ENCODE data around the gene ZNF316.

Gene ZNF316

DNA sequence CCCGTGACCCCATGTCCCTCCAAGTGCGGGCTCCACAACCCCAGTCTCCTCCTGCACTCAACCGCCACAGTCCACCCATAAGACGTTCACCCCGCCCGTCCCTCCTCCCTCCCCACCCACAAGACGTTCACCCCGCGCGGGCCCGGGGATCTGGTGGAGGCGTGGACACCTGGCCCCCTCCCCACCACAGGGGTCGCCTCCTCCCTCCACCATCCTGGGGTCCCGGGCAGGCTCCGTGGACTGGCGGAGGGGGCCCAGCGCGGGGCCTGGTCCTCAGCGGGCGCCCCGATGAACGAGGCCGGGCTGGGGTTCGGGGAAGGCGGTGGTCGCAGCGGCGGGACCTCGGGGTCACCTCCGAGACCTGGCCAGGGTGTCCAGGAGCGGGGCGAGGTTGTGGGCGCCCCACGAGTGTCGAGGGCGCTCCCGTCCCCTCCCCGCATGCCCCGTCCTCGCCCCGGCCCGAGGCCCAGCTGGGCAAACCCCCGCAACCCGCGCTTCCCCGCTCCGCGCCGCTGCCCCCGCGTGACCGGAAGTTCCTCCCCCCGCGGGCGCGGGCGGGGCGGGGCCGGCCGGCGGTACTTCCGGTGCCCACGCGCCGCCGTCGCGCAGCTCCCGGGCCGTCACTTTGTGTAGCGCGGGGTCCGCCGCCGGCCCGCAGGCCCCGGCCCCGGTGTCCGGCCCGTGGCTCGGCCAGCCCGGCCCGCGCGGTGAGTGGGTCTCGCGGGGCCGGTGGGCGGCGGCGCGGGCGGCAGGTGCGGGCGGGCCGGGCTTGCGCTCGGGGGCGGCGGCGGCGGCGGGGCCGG, at the start of gene ZNF316:
Gene ZNF316 (plus strand): TSS at position 578 of the 803 bp plus-strand sequence. CDS start 5,092 bp downstream, outside the sequence.
- DNase-seq: peak; percentile 81

DNA sequence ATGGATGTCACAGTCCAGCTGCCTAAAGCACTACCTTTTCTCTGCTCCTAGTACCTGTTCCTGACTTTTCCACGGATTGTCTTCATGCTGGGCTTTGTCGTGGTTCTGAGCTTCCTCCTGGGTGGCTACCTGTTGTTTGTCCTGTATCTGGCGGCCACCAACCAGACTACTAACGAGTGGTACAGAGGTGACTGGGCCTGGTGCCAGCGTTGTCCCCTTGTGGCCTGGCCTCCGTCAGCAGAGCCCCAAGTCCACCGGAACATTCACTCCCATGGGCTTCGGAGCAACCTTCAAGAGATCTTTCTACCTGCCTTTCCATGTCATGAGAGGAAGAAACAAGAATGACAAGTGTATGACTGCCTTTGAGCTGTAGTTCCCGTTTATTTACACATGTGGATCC, 48.6 kb upstream of the ZNF316 start:
- DNase-seq: no peak

DNA sequence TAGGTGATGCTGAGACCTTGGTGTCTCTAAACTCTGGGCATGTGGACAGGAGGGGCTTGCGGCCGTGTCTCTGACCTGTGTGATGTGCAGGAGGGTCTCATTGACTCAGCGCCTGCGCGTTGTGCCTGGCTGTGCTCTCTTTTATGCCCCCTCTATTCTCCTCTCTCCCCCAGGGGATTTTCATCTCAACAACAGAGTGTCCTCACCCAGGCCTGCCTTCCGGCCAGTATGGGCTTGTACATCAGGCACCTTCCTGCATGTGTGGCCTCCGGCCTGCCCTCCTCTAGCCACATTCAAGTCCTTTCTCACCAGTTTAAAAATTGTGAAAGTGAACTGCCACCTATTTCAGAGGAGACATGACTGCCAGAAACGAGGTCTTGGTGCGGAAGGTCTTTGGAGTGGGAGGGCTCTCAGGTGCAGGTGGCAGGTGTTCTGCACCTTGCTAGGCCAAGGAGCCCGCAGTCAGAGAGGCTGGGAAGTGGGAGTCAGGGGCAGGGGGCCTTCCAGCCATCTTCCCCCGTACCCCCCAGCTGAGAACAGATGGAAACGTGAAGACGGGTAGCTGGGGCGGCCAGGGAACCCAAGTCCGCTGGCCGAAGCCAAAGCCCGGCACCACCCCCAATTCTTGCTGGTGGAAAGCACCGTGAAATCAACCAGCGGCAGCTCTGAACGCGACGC, 47.8 kb upstream of the ZNF316 start:
- no peak for DNase-seq

DNA sequence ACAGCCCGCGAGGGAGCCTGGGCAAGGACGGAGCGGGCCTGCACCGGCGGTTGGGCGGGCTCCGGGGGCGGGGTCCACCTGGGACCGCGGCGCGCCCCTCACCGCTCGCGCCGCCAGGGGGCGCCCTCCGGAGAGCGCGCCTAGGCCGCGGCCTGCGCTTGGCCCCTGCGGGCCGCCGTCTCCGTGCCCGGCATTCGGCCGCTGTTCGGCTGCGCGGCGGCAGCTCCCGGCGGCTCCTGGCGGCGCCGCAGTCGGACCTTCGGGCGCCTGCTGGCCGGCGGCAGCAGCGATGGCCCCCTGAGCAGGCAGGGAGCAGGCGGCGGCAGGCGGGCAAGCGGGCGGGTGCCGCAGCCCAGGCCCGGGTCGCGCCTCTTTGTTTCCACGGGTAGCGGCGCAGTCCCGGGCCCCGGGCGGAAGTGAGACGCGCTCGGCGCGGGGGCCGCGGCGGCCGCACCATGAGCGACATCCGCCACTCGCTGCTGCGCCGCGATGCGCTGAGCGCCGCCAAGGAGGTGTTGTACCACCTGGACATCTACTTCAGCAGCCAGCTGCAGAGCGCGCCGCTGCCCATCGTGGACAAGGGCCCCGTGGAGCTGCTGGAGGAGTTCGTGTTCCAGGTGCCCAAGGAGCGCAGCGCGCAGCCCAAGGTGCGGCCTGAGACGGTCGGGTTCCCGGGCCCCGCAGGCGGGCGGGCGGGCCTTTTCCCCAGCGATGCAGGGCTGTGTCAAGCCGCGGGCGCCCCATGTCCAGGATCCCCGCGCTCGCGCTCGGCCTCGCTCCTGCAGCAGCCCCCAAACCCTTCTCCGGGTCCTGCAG, 47.1 kb upstream of the ZNF316 start, which contains the start of gene INTS15:
Gene INTS15 (plus strand): TSS at position 193 of the 816 bp plus-strand sequence. CDS start 263 bp downstream, at position 456.
- DNase-seq: peak; percentile 89

DNA sequence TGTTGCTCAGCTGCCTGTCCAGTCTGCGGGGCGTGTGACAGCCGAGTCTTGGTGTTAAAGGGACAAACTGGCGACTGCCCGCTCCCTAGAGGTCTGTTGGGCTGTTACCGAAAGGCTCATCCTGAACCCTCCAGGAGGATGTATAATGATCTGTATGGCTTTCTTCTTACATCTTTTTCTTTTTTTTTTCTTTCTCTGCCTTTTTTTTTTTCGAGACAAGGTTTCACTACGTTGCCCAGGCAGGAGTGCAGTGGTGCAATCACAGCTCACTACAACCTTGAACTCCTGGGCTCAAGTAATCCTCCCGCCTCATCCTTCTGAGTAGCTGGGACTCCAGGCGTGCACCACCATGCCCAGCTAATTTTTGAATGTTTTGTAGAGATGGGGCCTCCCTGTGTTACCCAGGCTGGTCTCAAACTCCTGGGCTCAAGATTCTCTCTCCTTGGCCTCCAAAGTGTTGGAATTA, 46.4 kb upstream of the ZNF316 start:
- DNase-seq: no peak

DNA sequence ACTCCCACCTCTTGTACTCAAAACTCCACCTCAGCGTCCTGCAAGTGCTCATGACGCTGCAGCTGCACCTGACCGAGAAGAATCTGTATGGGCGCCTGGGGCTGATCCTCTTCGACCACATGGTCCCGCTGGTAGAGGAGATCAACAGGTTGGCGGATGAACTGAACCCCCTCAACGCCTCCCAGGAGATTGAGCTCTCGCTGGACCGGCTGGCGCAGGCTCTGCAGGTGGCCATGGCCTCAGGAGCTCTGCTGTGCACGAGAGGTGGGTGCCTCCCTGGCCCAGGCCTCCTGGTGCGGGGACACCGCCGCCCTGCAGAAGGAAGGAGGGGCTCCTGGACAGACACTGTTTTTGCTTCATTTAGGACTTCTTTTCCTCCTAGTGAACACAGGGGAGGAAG, 37.0 kb upstream of the ZNF316 start:
- DNase-seq: no peak

DNA sequence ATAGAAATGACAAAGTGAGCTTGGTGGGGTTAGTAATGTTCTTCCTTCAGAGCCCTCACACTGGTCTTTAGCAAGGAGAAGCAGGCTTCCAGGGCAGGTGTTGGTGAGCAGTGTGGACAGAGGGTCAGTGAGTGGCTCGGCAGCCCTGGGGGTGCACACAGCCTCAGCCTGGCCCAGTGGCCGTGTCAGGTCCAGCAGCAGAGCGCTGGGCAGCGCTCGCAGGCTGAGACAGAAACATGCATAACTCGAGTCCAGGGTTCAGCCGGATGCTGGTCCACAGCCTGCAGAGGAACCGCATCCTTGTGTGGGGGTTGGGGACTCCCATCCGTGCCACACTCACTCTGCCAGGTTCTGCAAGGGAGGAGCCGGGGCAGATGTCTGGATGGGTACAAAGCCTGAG, 32.7 kb upstream of the ZNF316 start:
- DNase-seq: no peak

DNA sequence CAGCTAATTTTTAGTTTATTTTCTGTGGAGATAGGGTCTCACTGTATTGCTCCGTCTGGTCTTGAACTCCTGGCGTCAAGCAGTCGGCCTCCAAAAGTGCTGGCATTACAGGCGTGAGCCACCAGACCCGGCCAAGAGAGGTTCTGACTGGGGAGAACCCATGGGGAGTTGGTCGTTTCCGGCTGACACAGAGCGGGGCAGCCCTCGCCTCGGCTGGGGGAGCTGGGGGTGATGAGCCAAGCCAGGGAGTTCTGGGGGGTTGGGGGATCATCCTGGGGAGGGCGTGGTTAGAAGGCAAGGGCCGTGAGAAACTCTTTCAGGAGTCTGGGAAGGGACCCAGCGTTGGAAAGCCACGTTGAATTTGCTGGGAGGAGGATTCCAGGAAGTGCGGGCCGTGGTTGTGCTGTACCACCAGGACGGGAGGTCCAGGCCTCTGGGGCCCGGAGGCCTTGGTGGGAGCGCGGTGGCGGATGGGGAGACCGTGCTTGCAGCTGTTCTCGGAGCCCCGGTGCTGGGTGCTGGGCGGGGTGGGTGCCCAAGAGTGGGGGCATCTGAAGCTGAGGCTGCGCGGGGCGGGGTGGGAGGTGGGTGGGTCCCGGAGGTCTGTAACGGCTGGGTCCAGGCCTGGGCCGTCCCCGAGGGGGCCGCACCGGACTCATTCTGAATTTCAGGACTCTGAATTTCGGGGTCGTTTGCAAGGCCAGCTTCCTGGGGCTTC, 30.1 kb upstream of the ZNF316 start:
- DNase-seq: no peak

DNA sequence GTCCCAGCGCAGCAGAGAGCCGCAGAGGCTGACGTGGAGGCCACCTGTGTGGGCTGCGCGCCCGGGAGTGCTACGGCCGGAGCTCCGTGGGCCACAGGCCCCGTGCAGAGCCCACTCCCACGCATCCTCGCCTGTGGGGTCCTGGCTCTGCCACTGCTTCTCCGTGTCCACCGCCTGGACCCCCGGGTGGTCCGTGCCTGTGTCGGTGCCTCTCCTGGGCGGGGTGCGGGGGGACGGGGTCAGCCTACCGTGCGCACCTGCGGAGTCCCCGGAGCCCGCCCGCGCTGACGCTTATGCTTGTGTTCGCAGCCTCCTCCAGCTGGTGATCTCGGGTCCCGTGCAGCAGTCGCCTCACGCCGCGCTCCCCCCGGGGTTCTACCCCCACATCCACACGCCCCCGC, 29.5 kb upstream of the ZNF316 start:
- DNase-seq: no peak

DNA sequence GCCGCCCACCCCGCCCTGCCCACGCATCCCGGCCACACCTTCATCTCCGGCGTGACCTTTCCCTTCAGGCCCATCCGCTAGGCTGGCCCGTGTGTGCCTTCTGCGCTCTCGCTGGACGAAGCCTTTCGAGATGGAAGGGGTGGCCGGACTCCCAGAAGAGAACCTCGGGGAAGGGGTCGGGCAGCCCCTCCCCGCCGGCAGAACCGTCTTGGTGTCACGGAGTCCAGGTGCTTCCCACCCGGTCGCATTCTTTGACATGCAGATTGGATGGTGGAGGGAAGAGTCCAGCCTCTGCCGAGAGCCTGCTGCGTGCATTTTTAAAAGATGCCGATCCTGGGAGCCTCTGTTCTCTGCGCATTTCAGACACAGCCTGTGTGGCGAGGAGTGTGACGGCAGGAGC, 29.0 kb upstream of the ZNF316 start:
- no peak for DNase-seq

DNA sequence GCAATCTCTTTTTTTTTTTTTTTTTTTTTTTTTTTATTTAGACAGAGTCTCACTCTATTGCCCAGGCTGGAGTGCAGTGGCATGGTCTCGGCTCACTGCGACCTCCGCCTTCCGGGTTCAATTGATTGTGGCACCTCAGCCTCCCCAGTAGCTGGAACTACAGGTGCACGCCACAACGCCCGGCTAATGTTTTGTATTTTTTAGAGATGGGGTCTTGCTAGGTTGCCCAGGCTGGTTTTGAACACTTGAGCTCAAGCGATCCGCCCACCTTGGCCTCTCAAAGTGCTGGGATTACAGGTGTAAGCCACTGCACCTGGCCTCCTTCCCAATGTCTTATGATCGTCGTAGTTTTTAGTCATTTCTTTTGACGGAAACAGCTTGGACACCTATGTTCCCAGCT, 28.3 kb upstream of the ZNF316 start:
- no peak for DNase-seq

DNA sequence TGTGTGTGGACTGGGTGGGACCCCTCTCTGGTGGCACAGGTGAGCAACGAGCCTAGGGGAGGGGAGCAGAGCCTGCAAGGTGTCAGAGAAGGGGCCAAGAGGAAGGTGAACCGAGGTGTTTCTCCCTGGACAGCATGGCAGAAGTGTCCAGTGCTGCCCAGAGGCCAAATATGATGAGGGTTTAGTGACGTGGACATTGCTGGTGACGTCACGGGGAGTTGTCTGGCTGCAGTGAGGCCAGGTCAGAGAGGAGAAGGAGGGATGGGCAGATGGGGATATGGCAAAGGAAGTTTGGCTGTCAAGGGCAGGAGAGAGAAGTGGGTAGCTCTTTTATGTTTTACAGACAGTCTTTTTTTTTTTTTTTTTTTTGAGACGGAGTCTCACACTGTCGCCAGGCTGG, 24.3 kb upstream of the ZNF316 start:
- no peak for DNase-seq

DNA sequence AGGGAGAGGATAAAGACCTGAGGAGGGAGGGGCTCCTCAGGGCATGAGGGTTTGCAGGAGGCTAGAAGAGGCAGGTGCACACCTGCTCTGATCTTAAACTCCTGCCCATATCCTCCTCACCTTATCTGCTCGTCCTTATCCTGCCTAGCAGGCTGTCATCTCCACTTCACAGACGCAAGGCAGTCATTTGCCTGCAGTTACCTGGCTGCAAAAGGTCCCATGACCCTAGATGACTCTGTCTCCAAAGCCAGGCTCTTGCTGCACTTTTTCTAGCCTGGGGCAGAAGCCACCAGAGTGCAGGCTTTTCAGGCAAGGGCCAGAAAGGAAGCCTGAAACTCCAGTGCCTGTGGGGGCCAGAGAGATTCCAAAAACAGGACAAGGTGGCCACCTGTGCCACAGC, 23.4 kb upstream of the ZNF316 start:
- DNase-seq: no peak

DNA sequence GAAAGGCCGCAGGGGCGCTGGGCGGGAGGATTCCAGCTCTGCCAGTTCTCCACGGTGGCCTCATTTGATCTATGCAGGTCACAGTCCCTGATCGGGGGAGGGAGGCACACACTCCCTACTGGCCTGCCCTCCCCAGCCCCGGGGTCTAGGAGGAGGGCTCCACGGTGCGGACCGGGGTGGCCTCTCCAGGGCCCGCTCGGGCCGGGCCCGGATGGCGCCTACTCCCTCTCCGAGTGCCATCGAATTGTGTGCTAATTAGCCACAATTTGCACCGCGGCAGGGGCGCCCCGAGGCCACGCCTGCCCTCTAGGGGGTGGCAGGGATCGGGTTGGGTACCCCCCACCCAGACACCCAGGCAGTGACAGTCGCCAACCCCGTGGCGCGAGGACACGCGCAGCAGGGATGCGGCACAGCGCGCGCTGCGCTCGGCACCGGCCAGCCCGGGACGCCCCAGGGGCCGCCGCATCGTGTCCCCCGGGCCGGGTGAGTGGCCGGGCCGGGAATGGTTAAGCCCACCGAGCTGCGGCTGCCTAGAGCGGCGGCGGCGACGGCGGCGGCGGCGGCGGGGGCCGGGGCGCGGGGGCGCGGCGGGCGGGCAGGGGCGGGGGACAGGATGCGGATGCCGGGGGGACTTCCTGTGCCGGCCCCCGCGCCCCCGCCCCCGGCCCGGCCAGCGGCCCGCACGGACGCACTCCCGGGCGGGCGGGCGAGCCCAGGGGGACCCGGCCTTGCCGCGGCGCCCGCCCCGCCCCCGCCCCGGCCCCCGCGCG, 22.0 kb upstream of the ZNF316 start, which contains the start of gene ZNF853:
Gene ZNF853 (plus strand): TSS at position 658 of the 770 bp plus-strand sequence. CDS start 565 bp downstream, outside the sequence.
- DNase-seq: no peak

DNA sequence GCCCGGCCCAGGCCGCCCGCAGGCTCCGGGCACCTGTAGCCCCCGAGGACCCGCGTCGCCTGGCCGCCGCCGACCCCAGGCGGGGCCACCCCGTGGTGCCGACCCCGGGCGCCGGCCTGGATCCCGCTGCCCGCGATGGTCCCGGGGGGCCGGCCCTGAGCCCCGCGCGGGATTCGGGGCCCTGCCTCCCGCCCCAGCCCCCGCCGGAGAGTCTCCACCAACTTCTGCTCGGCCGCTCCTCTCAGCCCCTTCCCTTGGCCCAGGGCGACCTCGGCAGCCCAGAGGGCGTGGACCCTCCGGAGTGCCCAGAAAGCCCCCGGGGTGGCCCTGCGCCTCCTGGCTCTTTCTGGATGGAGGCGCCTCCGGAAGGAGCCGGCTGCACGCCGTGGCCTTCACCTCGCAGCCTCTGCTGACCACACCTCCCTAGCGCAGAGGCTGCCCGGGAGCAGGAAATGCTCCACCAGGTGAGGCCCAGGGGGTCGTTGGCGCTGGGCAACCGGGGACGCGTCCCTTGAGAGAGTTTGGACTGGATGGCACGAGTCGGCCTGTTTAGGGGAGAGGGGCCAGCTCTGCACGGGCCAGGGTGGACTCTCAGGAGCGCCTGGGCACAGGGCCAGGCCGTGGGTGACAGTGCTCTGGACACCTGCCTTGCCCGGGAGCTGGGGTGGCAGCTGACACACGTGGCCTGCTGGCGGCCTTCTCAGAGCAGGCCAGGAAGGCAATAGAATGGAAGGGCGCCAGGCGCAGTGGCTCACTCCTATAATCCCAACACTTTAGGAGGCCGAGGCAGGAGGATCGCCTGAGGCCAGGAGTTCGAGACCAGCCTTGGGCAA, 21.2 kb upstream of the ZNF316 start:
- DNase-seq: no peak

DNA sequence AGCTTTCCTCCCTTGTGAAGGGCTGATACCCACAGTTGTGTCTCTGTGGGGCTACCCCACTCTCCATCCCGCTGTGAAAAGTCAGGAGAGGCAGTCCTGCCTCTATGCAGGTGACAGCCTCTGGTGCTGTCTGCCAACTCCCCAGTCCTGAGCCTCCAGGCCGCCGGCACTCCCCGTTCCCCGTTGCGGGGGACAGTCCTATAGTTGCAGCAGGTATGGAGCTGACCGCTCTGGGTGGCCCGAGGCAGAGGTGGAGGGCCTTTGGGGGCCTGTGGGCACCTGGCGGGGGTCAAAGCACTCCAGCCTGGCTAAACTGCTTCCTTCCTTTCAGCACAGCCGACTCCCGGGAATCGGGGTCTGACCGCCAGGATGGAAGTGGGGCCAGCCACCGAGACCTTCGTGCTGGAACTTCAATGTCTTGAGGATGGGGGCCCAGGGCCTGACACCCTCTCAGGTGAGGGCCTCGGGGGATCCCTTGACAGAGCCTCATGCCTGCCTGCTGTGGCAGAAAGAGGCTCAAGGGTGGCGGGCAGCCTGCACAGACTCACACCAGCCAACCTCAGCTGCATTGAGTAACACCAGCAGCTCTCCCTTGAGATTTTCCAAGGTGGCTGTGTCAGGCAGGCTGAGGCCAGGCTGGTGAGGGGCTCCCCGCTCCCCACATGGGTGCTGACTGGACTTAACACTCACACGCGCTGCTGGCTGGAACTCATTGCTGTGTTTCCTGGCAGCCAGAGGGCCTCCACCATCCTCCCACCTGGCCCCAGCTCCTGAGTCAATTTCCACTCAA, 20.1 kb upstream of the ZNF316 start:
- no peak for DNase-seq

DNA sequence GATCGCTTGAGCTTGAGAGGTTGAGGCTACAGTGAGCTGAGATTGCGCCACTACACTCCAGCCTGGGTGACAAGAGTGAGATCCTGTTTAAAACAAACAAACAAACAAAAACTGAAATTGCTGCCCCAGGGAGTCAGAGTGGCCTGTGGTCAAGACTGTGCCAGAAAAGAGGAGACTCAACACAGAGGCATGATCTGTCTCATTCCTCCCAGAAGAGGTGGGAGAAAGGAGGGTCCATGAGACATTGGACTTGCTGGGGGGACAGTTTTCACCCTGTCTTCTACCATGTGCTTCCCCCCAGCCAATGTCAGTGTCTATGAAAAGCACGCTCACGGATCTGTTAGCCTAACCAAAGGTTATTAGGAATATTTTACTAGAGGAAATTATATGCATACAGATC, 18.5 kb upstream of the ZNF316 start:
- DNase-seq: no peak

DNA sequence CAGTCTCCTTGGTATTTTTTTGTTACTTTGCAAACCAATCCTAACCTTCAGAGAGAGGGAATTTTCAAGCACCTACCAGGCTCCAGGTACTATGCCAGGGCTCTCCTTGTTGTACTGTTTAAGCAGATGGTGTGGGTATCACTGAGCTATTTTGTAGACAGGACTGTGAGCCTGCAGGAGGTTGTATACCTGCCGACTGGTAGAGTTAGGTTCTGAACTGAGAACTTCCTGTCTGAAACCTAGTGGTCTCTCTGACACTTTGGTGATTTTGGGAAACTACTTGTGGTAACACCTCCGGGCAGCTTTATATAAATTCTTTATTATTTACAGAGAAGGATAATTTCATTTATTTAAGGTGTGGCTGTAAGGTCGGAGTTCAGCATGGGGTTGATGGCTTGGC, 17.2 kb upstream of the ZNF316 start:
- DNase-seq: no peak

DNA sequence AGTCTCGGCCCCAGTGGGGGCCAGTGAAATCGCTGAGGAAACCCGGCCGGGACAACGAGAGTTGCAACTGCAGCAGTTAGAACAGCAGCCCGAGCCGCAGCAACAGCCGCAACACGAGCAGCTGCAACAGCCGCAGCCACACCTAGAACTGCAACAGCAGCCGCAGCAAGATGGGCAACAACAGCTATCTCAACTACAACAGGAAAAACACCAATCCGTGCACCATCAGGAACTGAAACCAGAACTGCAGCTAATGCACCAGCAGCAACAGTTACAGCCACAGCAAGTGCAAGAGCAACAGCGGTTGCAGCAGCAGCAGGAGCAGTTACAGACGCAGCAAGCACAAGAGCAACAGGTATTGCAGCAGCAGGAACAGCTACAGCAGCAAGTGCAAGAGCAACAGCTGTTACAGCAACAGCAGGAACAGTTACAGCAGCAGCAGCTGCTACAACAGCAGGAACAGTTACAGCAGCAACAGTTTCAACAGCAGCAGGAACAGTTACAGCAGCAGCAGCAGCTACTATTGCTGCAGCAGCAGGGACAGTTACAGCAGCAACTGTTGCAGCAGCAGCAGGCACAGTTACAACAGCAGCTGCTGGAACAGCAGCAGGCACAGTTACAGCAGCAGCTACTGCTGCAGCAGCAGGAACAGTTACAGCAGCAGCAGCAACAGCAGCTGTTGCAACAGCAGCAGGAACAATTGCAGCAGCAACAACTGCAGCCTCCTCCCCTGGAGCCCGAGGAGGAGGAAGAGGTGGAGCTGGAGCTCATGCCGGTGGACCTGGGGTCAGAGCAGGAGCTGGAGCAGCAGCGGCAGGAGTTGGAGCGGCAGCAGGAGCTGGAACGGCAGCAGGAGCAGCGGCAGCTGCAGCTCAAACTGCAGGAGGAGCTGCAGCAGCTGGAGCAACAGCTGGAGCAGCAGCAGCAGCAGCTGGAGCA, 15.7 kb upstream of the ZNF316 start:
- no peak for DNase-seq

Data from activated CD4-positive, CD25-positive, alpha-beta regulatory T cell treated with anti-CD3 and anti-CD28 coated beads, Interleukin-2, amount 50 U/mL, for 72 hours (primary cell).